PC-9 (cell line): ENCODE measurements around the gene GLB1L3. TPM values are rescaled to one million over a fixed set of nuclear protein-coding genes. Genes with fewer than 3 reads are reported as not detected.

Source experiments
- BruUV-seq: library from RNA; stranded (reverse); fragments of 400-500 nt; replicated peaks from 2 replicates; lab custom pipeline; 2021; lab: Mats Ljungman, UMichigan
- CTCF ChIA-PET: fragments of 300-600 bp; sonication (Branson Sonifier 250); formaldehyde crosslinking; loops from one replicate; lab custom pipeline; 2022; ENCODE audit warnings: antibody characterized with exemption; lab: Charles Lee
- POLR2A ChIA-PET: fragments of 300-600 bp; sonication (Branson Sonifier 250); formaldehyde crosslinking; loops from one replicate; lab custom pipeline; 2022; ENCODE audit warnings: antibody characterized with exemption; ENCODE audit not compliant: unreplicated experiment; lab: Charles Lee
- DNase-seq, 2 experiments: peaks; one replicate each; pipeline versions ENCODE4 v3.0.0 to v3.0.0-alpha.2; 2015 to 2022; ENCODE audit warnings: mixed read lengths in 1 of 2
- H2AFZ ChIP-seq: fragments of 200-600 bp; sonication (generic); 2 replicates; pipeline ENCODE4 v1.8.1; 2017; ENCODE audit warnings: antibody characterized with exemption
- H3F3A ChIP-seq: fragments of 200-600 bp; sonication (generic); 2 replicates; pipeline ENCODE4 v1.8.1; 2017; ENCODE audit warnings: antibody characterized with exemption, mild to moderate bottlenecking, low read depth; ENCODE audit not compliant: insufficient read depth
- H3K27ac ChIP-seq: fragments of 200-600 bp; sonication (generic); 2 replicates; pipeline ENCODE4 v1.6.1; 2016; ENCODE audit warnings: mixed run types
- H3K27me3 ChIP-seq: fragments of 200-600 bp; sonication (generic); 2 replicates; pipeline ENCODE4 v1.6.1; 2016; ENCODE audit warnings: low read depth, mixed run types; ENCODE audit not compliant: insufficient read depth
- H3K36me3 ChIP-seq: fragments of 200-600 bp; sonication (generic); 2 replicates; pipeline ENCODE4 v1.6.1; 2016; ENCODE audit warnings: low read depth, mixed run types
- H3K4me1 ChIP-seq: fragments of 200-600 bp; sonication (generic); replicated peaks from 2 replicates; pipeline ENCODE4 v1.6.1; 2016; ENCODE audit warnings: mixed run types; ENCODE audit not compliant: insufficient read depth
- H3K4me2 ChIP-seq: fragments of 200-600 bp; sonication (generic); 2 replicates; pipeline ENCODE4 v1.6.1; 2017; ENCODE audit warnings: mixed run types
- H3K4me3 ChIP-seq: fragments of 200-600 bp; sonication (generic); 2 replicates; pipeline ENCODE4 v1.6.1; 2016; ENCODE audit warnings: mixed run types
- H3K79me2 ChIP-seq: fragments of 200-600 bp; sonication (generic); 2 replicates; pipeline ENCODE4 v1.6.1; 2017; ENCODE audit warnings: low read depth, mixed run types
- H3K9me2 ChIP-seq: fragments of 200-600 bp; sonication (generic); 2 replicates; pipeline ENCODE4 v1.8.1; 2017; ENCODE audit warnings: mild to moderate bottlenecking; ENCODE audit not compliant: insufficient read depth
- H3K9me3 ChIP-seq: fragments of 200-600 bp; sonication (generic); 2 replicates; pipeline ENCODE4 v1.8.1; 2016; ENCODE audit warnings: low read depth; ENCODE audit not compliant: insufficient read depth
- H4K20me1 ChIP-seq: fragments of 200-600 bp; sonication (generic); 2 replicates; pipeline ENCODE4 v1.8.1; 2017; ENCODE audit not compliant: insufficient read depth
- CTCF ChIP-seq: fragments of 200-600 bp; sonication (generic); conservative IDR thresholded peaks from 2 replicates; pipeline ENCODE4 v1.6.1; 2017; ENCODE audit warnings: mixed run types, antibody characterized with exemption, mild to moderate bottlenecking, moderate library complexity
- EZH2 ChIP-seq: fragments of 200-600 bp; sonication (generic); IDR thresholded peaks from 2 replicates; pipeline ENCODE4 v1.8.0; 2017; ENCODE audit warnings: antibody characterized with exemption, low read depth
- intact Hi-C: fragments of 100-400 bp; cut with micrococcal nuclease; formaldehyde crosslinking; loops from one replicate; pipeline ENCODE4 v1.10.0; 2022; ENCODE audit not compliant: unreplicated experiment
- total RNA-seq: library from RNA; stranded (reverse); gene quantifications from 2 replicates; pipeline ENCODE4 v1.2.3, GENCODE V29; 2021

GLB1L3 gene
- total RNA-seq, 1 experiment from 2014 or later: not detected

GRCh38 chr11:134288486-134288885, 12.3 kb downstream of the GLB1L3 start:
- intact Hi-C loops: no loop called here
- Histone ChIP-seq H3K4me2 (no peak overlapping the region), H3K27ac (no peak overlapping the region), H3K4me1 (no peaks in the 10 kb centered on the region), H3K36me3 (no peaks in the 10 kb centered on the region), H2AFZ (no peak overlapping the region), H4K20me1 (no peaks in the 10 kb centered on the region), H3K27me3 (no peaks in the 10 kb centered on the region), H3F3A (peaks cover 4% of the 10 kb centered on the region; the same call in 1 of the 2 replicates), H3K79me2 (peaks cover 6% of the 10 kb centered on the region; the same call in 1 of the 2 replicates), H3K4me3 (no peak overlapping the region), H3K9me2 (no peaks in the 10 kb centered on the region), H3K9me3 (no peaks in the 10 kb centered on the region)
- POLR2A ChIA-PET: no interaction called here
- CTCF ChIA-PET: no interaction called here
- TF ChIP-seq CTCF: no peak
- no peak for TF ChIP-seq EZH2
- no peak for DNase-seq
- no TSS peak for BruUV-seq

GRCh38 chr11:134289167-134289566, 13.0 kb downstream of the GLB1L3 start:
- intact Hi-C loops: no loop called here
- Histone ChIP-seq H3K4me2 (no peak overlapping the region), H3K9me3 (no peaks in the 10 kb centered on the region), H3K9me2 (no peaks in the 10 kb centered on the region), H4K20me1 (no peaks in the 10 kb centered on the region), H3F3A (peaks cover under 1% of the 10 kb centered on the region; the same call in 1 of the 2 replicates), H3K27ac (no peak overlapping the region), H3K4me1 (no peaks in the 10 kb centered on the region), H3K4me3 (no peak overlapping the region), H3K79me2 (peaks cover 6% of the 10 kb centered on the region; the same call in 1 of the 2 replicates), H2AFZ (no peak overlapping the region), H3K36me3 (no peaks in the 10 kb centered on the region), H3K27me3 (no peaks in the 10 kb centered on the region)
- no peak for DNase-seq
- no TSS peak for BruUV-seq
- ChIA-PET POLR2A (no interaction called here), CTCF (no interaction called here)
- TF ChIP-seq CTCF (no peak), EZH2 (no peak)

GRCh38 chr11:134289789-134290188, 13.6 kb downstream of the GLB1L3 start:
- BruUV-seq: no TSS peak
- H3K9me2 ChIP-seq: no peaks in the 10 kb centered on the region

More at GRCh38 chr11:134289789-134290188, 13.6 kb downstream of the GLB1L3 start:
- H4K20me1 ChIP-seq: no peaks in the 10 kb centered on the region
- H3K4me1 ChIP-seq: no peaks in the 10 kb centered on the region
- intact Hi-C loops: no loop called here
- no peaks in the 10 kb centered on the region for H3F3A ChIP-seq
- H2AFZ ChIP-seq: no peak overlapping the region
- no peak overlapping the region for H3K27ac ChIP-seq
- TF ChIP-seq CTCF (no peak), EZH2 (no peak)
- POLR2A ChIA-PET: no interaction called here
- CTCF ChIA-PET: no interaction called here
- no peaks in the 10 kb centered on the region for H3K27me3 ChIP-seq
- H3K4me3 ChIP-seq: no peak overlapping the region
- H3K36me3 ChIP-seq: no peaks in the 10 kb centered on the region
- no peak overlapping the region for H3K4me2 ChIP-seq
- DNase-seq: no peak
- no peaks in the 10 kb centered on the region for H3K9me3 ChIP-seq
- H3K79me2 ChIP-seq: peaks cover 6% of the 10 kb centered on the region; the same call in 1 of the 2 replicates
